Muscle of back (tissue), 11 donors: ENCODE results near the gene RPL14. TPM values are rescaled to one million over a fixed set of nuclear protein-coding genes. Genes with fewer than 3 reads are reported as not detected.

Experiments
- DNase-seq, 3 donors: peaks; one replicate each; pipeline versions ENCODE4 v3.0.0 to v3.0.0-alpha.2; 2013
- polyA plus RNA-seq, 10 donors: library from polyadenylated mRNA; unstranded; fragments of 120-200 nt; gene quantifications; one replicate each; pipeline ENCODE4 v1.2.1, GENCODE V29; 2013; ENCODE audit not compliant: insufficient read length in 10 of 10

Gene RPL14
- polyA plus RNA-seq, 10 donors: 2,533 to 2,974 (median 2,700) TPM

DNA sequence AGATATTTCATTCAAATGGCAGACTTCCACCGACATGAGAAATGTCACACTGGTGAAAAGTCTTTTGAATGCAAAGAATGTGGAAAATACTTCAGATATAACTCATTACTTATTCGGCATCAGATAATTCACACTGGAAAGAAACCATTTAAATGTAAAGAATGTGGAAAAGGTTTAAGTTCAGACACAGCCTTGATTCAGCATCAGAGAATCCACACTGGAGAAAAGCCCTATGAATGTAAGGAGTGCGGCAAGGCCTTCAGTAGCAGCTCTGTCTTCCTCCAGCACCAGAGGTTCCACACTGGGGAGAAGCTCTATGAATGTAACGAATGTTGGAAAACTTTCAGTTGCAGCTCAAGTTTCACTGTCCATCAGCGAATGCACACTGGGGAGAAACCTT, 59.1 kb downstream of the RPL14 start:
- peak in 1 of 3 donors; percentile 48 for DNase-seq

DNA sequence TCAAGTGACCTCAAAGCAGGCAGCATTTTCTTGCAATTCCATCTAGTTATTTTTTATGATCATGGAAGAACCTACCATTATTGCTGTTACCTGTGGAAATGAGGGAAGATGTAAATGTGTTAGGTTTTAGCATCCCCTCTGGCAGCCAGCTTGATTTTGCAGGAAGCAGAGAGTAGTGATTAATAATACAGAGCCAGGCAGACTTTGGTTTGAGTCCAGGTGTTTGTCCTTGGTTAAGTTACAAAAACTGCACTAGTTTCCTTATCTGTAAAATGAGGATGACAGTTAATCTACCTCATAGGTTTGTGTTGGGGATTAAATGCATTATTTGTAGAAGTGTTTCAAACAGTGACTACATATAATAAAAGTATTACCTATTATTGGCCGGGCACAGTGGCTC, 60.9 kb downstream of the RPL14 start:
- DNase-seq: no peak

Other genes starting within 250 kb of the RPL14 start
- 10 to 100 TPM; 55.6 to 76.1 (median 64.2) TPM for gene EIF1B, start 147.6 kb upstream of the RPL14 start, polyA plus RNA-seq
- under 1 TPM; 0.18 to 0.90 (median 0.49) TPM for gene ENTPD3, start 70.2 kb upstream of the RPL14 start, polyA plus RNA-seq
- gene ZNF619, start 19.8 kb downstream of the RPL14 start, polyA plus RNA-seq: 1 to 10 TPM; 2.9 to 4.4 (median 3.6) TPM
- gene ZNF620, start 48.7 kb downstream of the RPL14 start, polyA plus RNA-seq: 1 to 10 TPM; 1.9 to 3.4 (median 2.7) TPM
- 10 to 100 TPM; 10.7 to 17.0 (median 12.7) TPM for gene ZNF621, start 67.6 kb downstream of the RPL14 start, polyA plus RNA-seq